ENCODE results near the gene NGLY1. TPM values are rescaled to one million over a fixed set of nuclear protein-coding genes. Genes with fewer than 3 reads are reported as not detected.

NGLY1 gene
- polyA plus RNA-seq, 3 donors from 2014 or later, result 39.4 to 62.3 (median 55.7) TPM

GRCh38 chr3:25803833-25804232 is 20.6 kb upstream of the NGLY1 start:
- Mint-ChIP-seq H3K9me3 (no peaks in the 10 kb centered on the region), H3K27ac (no peak overlapping the region), H3K4me1 (no peaks in the 10 kb centered on the region), H3K36me3 (no peaks in the 10 kb centered on the region), H3K4me3 (no peak overlapping the region), H3K27me3 (ENCODE audit: low read depth in 3 of 3) (peaks cover under 1 to 3% (median 2%) of the 10 kb centered on the region in 3 donors)
- DNase-seq, result no peak

GRCh38 chr3:25801786-25802185 is 18.5 kb upstream of the NGLY1 start:
- DNase-seq, result no peak
- Mint-ChIP-seq H3K27ac (no peak overlapping the region), H3K27me3 (ENCODE audit: low read depth in 3 of 3) (peaks cover 0 to 2% (median 0%) of the 10 kb centered on the region in 3 donors), H3K36me3 (no peaks in the 10 kb centered on the region), H3K4me3 (no peak overlapping the region), H3K4me1 (no peaks in the 10 kb centered on the region), H3K9me3 (no peaks in the 10 kb centered on the region)

- Mint-ChIP-seq H3K9me3 (no peaks in the 10 kb centered on the region), H3K27ac (peak within 1 kb of the TSS; percentile 95 to 100 (median 98)), H3K4me1 (peaks cover 30 to 46% of the 10 kb centered on the region in 2 donors), H3K27me3 (ENCODE audit: low read depth in 3 of 3) (peaks cover 4 to 10% (median 5%) of the 10 kb centered on the region in 3 donors), H3K4me3 (peak within 1 kb of the TSS; percentile 93 to 99 (median 98)), H3K36me3 (peaks cover 0 to 4% (median 4%) of the 10 kb centered on the region in 3 donors)
- DNase-seq, result peak; percentile 86 to 90 (median 89)
Observed at GRCh38 chr3:25789596-25790556, 6.6 kb upstream of the NGLY1 start, which contains the start of gene OXSM. TSS of gene OXSM (plus strand) at chr3:25790090. CDS start at chr3:25791021, 931 bp downstream.

- peak overlapping the region; percentile 93 to 99 (median 98) for H3K4me3 Mint-ChIP-seq
- H3K4me1 Mint-ChIP-seq, result peaks cover 33 to 52% of the 10 kb centered on the region in 2 donors
- no peaks in the 10 kb centered on the region for H3K9me3 Mint-ChIP-seq
- no peak for DNase-seq
- H3K36me3 Mint-ChIP-seq, result no peaks in the 10 kb centered on the region
- peak overlapping the region; percentile 95 to 100 (median 98) for H3K27ac Mint-ChIP-seq
- H3K27me3 Mint-ChIP-seq (ENCODE audit: low read depth in 3 of 3), result peaks cover 4 to 10% (median 5%) of the 10 kb centered on the region in 3 donors
Observed at GRCh38 chr3:25789209-25789595, 6.0 kb upstream of the NGLY1 start.

GRCh38 chr3:25787689-25788088 is 4.4 kb upstream of the NGLY1 start:
- peaks cover 4 to 21% (median 5%) of the 10 kb centered on the region in 3 donors for H3K27me3 Mint-ChIP-seq (ENCODE audit: low read depth in 3 of 3)
- peaks cover 40 to 58% of the 10 kb centered on the region in 2 donors for H3K4me1 Mint-ChIP-seq
- H3K36me3 Mint-ChIP-seq, result no peaks in the 10 kb centered on the region
- H3K4me3 Mint-ChIP-seq, result peak overlapping the region in 2 of 5 donors; percentile 32 to 49
- no peaks in the 10 kb centered on the region for H3K9me3 Mint-ChIP-seq
- H3K27ac Mint-ChIP-seq, result peak overlapping the region in 3 of 6 donors; percentile 41 to 99 (median 95)
- DNase-seq, result no peak

- H3K4me3 Mint-ChIP-seq, result no peak overlapping the region
Observed at GRCh38 chr3:25785826-25786225, 2.6 kb upstream of the NGLY1 start.

GRCh38 chr3:25784971-25785370 is 1.7 kb upstream of the NGLY1 start:
- peaks cover 50 to 62% of the 10 kb centered on the region in 2 donors for H3K4me1 Mint-ChIP-seq
- no peaks in the 10 kb centered on the region for H3K9me3 Mint-ChIP-seq
- H3K4me3 Mint-ChIP-seq, result peak overlapping the region in 2 of 5 donors; percentile 86 to 90
- H3K36me3 Mint-ChIP-seq, result no peaks in the 10 kb centered on the region
- H3K27ac Mint-ChIP-seq, result peak overlapping the region in 4 of 6 donors; percentile 0 to 89 (median 32)
- no peak for DNase-seq
- H3K27me3 Mint-ChIP-seq (ENCODE audit: low read depth in 3 of 3), result peaks cover 2 to 24% (median 3%) of the 10 kb centered on the region in 3 donors

More at GRCh38 chr3:25785826-25786225, 2.6 kb upstream of the NGLY1 start:
- Mint-ChIP-seq H3K9me3 (no peaks in the 10 kb centered on the region), H3K27me3 (ENCODE audit: low read depth in 3 of 3) (peaks cover 4 to 27% (median 5%) of the 10 kb centered on the region in 3 donors), H3K4me1 (peaks cover 51 to 62% of the 10 kb centered on the region in 2 donors), H3K27ac (peak overlapping the region in 3 of 6 donors; percentile 0 to 50 (median 29)), H3K36me3 (no peaks in the 10 kb centered on the region)
- DNase-seq, result no peak

- no peaks in the 10 kb centered on the region for H3K36me3 Mint-ChIP-seq
- peak overlapping the region; percentile 76 to 90 (median 88) for H3K27ac Mint-ChIP-seq
- peak; percentile 43 to 50 (median 44) for DNase-seq
- H3K4me3 Mint-ChIP-seq, result peak overlapping the region; percentile 85 to 91 (median 87)
- H3K9me3 Mint-ChIP-seq, result no peaks in the 10 kb centered on the region
- H3K4me1 Mint-ChIP-seq, result peaks cover 43 to 56% of the 10 kb centered on the region in 2 donors
- H3K27me3 Mint-ChIP-seq (ENCODE audit: low read depth in 3 of 3), result peaks cover 0 to 18% (median 0%) of the 10 kb centered on the region in 3 donors
Observed at GRCh38 chr3:25783661-25784512, 644 bp upstream of the NGLY1 start.

GRCh38 chr3:25782636-25782937 is 656 bp downstream of the NGLY1 start:
- Mint-ChIP-seq H3K4me1 (peaks cover 38 to 55% of the 10 kb centered on the region in 2 donors), H3K27ac (peak overlapping the region; percentile 85 to 93 (median 90)), H3K4me3 (peak overlapping the region; percentile 89 to 95 (median 92)), H3K9me3 (no peaks in the 10 kb centered on the region), H3K36me3 (peaks cover 3 to 6% (median 5%) of the 10 kb centered on the region in 3 donors), H3K27me3 (ENCODE audit: low read depth in 3 of 3) (peaks cover 0 to 18% (median 0%) of the 10 kb centered on the region in 3 donors)
- DNase-seq, result no peak

GRCh38 chr3:25781758-25782594 is 1.3 kb downstream of the NGLY1 start:
- Mint-ChIP-seq H3K4me3 (peak overlapping the region; percentile 89 to 95 (median 92)), H3K4me1 (peaks cover 39 to 59% of the 10 kb centered on the region in 2 donors), H3K27ac (peak overlapping the region; percentile 85 to 93 (median 90)), H3K27me3 (ENCODE audit: low read depth in 3 of 3) (peaks cover 0 to 18% (median 0%) of the 10 kb centered on the region in 3 donors), H3K36me3 (peaks cover 6 to 11% (median 8%) of the 10 kb centered on the region in 3 donors), H3K9me3 (no peaks in the 10 kb centered on the region)
- DNase-seq, result no peak

GRCh38 chr3:25781145-25781757 is 2.0 kb downstream of the NGLY1 start:
- Mint-ChIP-seq H3K4me3 (peak overlapping the region; percentile 89 to 95 (median 92)), H3K9me3 (no peaks in the 10 kb centered on the region), H3K36me3 (peaks cover 13 to 17% (median 16%) of the 10 kb centered on the region in 3 donors), H3K4me1 (peaks cover 39 to 59% of the 10 kb centered on the region in 2 donors), H3K27ac (peak overlapping the region; percentile 18 to 93 (median 86)), H3K27me3 (ENCODE audit: low read depth in 3 of 3) (peaks cover 0 to 19% (median 0%) of the 10 kb centered on the region in 3 donors)
- DNase-seq, result no peak

GRCh38 chr3:25780618-25781017 is 2.6 kb downstream of the NGLY1 start:
- DNase-seq, result no peak
- Mint-ChIP-seq H3K4me1 (peaks cover 39 to 59% of the 10 kb centered on the region in 2 donors), H3K4me3 (peak overlapping the region in 1 of 5 donors; percentile 21), H3K36me3 (peaks cover 16 to 19% (median 17%) of the 10 kb centered on the region in 3 donors), H3K27ac (no peak overlapping the region), H3K27me3 (ENCODE audit: low read depth in 3 of 3) (peaks cover 0 to 19% (median 0%) of the 10 kb centered on the region in 3 donors), H3K9me3 (no peaks in the 10 kb centered on the region)

Data from immature natural killer cell (primary cell).